Activated CD8-positive, alpha-beta T cell treated with anti-CD3 and anti-CD28 coated beads for 36 hours (primary cell): ENCODE data around the gene NPAS2. TPM values are rescaled to one million over a fixed set of nuclear protein-coding genes. Genes with fewer than 3 reads are reported as not detected.

Source experiments
- ATAC-seq: fragments of 200-7000 bp; cut with Tn5 transposase; one replicate; pipeline ENCODE4 v1.10.0; 2021; ENCODE audit warnings: mild to moderate bottlenecking, moderate library complexity
- CTCF ChIA-PET: fragments of 350-600 bp; sonication (Branson Sonifier 250); formaldehyde crosslinking; loops from one replicate; lab custom pipeline; 2021; ENCODE audit warnings: antibody characterized with exemption; lab: Charles Lee
- POLR2A ChIA-PET: fragments of 350-600 bp; sonication (Branson Sonifier 250); formaldehyde crosslinking; loops from one replicate; lab custom pipeline; 2021; ENCODE audit warnings: antibody characterized with exemption; lab: Charles Lee
- DNase-seq: peaks from one replicate; pipeline ENCODE4 v3.0.0-alpha.2; 2020
- H3K27ac Mint-ChIP-seq: one replicate; pipeline ENCODE4 v1.8.0; 2021; ENCODE audit warnings: mild to moderate bottlenecking, mixed read lengths
- H3K27me3 Mint-ChIP-seq: one replicate; pipeline ENCODE4 v1.8.0; 2021; ENCODE audit warnings: mixed read lengths
- H3K36me3 Mint-ChIP-seq: one replicate; pipeline ENCODE4 v1.8.0; 2021; ENCODE audit warnings: low read depth, mixed read lengths
- H3K4me1 Mint-ChIP-seq: one replicate; pipeline ENCODE4 v1.8.0; 2021; ENCODE audit warnings: low read depth, mixed read lengths
- H3K4me3 Mint-ChIP-seq: one replicate; pipeline ENCODE4 v1.8.0; 2021; ENCODE audit warnings: mild to moderate bottlenecking, moderate library complexity, mixed read lengths
- H3K9me3 Mint-ChIP-seq: one replicate; pipeline ENCODE4 v1.8.0; 2021; ENCODE audit warnings: mixed read lengths
- CTCF ChIP-seq: fragments of 200-600 bp; IDR thresholded peaks from one replicate; pipeline ENCODE4 v1.8.0; 2022; ENCODE audit warnings: antibody characterized with exemption, mild to moderate bottlenecking
- intact Hi-C: fragments of 100-400 bp; cut with micrococcal nuclease; formaldehyde crosslinking; loops from one replicate; pipeline ENCODE4 v1.10.0; 2022
- total RNA-seq, 2 experiments: library from RNA; stranded (reverse); gene quantifications; one replicate each; pipeline ENCODE4 v1.2.3, GENCODE V29; 2021

Gene NPAS2
- total RNA-seq, 2 experiments from 2014 or later, result 14.4 to 15.2 TPM

GRCh38 chr2:100862081-100862480 lies 42.1 kb downstream of the NPAS2 start:
- Mint-ChIP-seq H3K27me3 (no peaks in the 10 kb centered on the region), H3K9me3 (peaks cover 10% of the 10 kb centered on the region), H3K4me3 (no peak overlapping the region), H3K4me1 (peaks cover 9% of the 10 kb centered on the region), H3K36me3 (peaks cover 12% of the 10 kb centered on the region), H3K27ac (no peak overlapping the region)
- ChIA-PET POLR2A (interaction anchor here (1.1 kb wide), 1 partner anchor 158 kb away, joined by 3 read pairs; no protein-coding TSS in a partner anchor), CTCF (interaction anchor here (1.4 kb wide), 1 partner anchor 14 kb away, joined by 3 read pairs; no protein-coding TSS in a partner anchor)
- intact Hi-C loops, result no loop called here
- DNase-seq, result no peak
- ATAC-seq, result no peak
- TF ChIP-seq CTCF, result no peak

- Mint-ChIP-seq H3K4me3 (no peak overlapping the region), H3K9me3 (peaks cover 21% of the 10 kb centered on the region), H3K4me1 (peaks cover 9% of the 10 kb centered on the region), H3K27me3 (no peaks in the 10 kb centered on the region), H3K36me3 (peaks cover 19% of the 10 kb centered on the region), H3K27ac (no peak overlapping the region)
- POLR2A ChIA-PET, result no interaction called here
- DNase-seq (no peak), ATAC-seq (peak; percentile 42)
- intact Hi-C loops, result no loop called here
- no peak for TF ChIP-seq CTCF
- CTCF ChIA-PET, result no interaction called here
Observed at GRCh38 chr2:100865816-100866460, 46.0 kb downstream of the NPAS2 start.

- ChIA-PET CTCF (no interaction called here), POLR2A (no interaction called here)
- Mint-ChIP-seq H3K36me3 (peaks cover 19% of the 10 kb centered on the region), H3K27me3 (no peaks in the 10 kb centered on the region), H3K4me1 (no peaks in the 10 kb centered on the region), H3K27ac (no peak overlapping the region), H3K4me3 (no peak overlapping the region), H3K9me3 (peaks cover 21% of the 10 kb centered on the region)
- ATAC-seq, result no peak
- TF ChIP-seq CTCF, result no peak
- no peak for DNase-seq
- intact Hi-C loops, result no loop called here
Observed at GRCh38 chr2:100868083-100868482, 48.1 kb downstream of the NPAS2 start.

- CTCF ChIA-PET, result interaction anchor here (0.9 kb wide), 1 partner anchor 117 kb away, joined by 3 read pairs; no protein-coding TSS in a partner anchor
- DNase-seq, result no peak
- Mint-ChIP-seq H3K4me3 (no peak overlapping the region), H3K36me3 (peaks cover 19% of the 10 kb centered on the region), H3K27ac (no peak overlapping the region), H3K27me3 (no peaks in the 10 kb centered on the region), H3K4me1 (no peaks in the 10 kb centered on the region), H3K9me3 (peaks cover 21% of the 10 kb centered on the region)
- intact Hi-C loops, result no loop called here
- no peak for TF ChIP-seq CTCF
- POLR2A ChIA-PET, result no interaction called here
- no peak for ATAC-seq
Observed at GRCh38 chr2:100869120-100869519, 49.2 kb downstream of the NPAS2 start.
